Measurements from ENCODE around the gene C1orf50.

- TF ChIP-seq CTCF (conservative IDR thresholded peaks at IDR 0.05) (no peak), EZH2 (IDR thresholded peaks at IDR 0.05; ENCODE audit: low read depth) (no peak)
Observed at GRCh38 chr1:42762269-42762668, 4.8 kb upstream of the C1orf50 start.

Data from PC-9 (cell line).